ENCODE results near the gene IFNLR1.

Gene IFNLR1

DNA sequence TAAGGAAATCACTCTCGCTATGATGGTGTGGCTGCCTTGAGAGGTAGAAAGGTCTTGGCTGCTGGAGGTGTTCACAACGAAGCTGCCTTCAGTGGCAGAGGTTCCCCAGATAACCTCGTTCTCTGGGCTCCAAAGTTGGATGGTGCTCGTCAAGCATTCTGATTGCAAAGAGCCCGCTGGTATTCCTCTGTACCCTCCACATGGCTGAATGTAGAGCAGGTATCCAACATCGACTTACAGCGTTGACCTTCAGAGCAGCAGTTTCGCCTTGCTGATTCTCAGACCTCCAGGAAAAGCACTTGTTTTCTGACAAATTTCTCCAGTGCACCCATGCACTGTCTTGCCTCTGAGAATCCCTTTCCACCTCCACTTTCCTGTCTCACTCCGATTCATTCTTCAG, 39.9 kb downstream of the IFNLR1 start:
- DNase-seq = no peak

DNA sequence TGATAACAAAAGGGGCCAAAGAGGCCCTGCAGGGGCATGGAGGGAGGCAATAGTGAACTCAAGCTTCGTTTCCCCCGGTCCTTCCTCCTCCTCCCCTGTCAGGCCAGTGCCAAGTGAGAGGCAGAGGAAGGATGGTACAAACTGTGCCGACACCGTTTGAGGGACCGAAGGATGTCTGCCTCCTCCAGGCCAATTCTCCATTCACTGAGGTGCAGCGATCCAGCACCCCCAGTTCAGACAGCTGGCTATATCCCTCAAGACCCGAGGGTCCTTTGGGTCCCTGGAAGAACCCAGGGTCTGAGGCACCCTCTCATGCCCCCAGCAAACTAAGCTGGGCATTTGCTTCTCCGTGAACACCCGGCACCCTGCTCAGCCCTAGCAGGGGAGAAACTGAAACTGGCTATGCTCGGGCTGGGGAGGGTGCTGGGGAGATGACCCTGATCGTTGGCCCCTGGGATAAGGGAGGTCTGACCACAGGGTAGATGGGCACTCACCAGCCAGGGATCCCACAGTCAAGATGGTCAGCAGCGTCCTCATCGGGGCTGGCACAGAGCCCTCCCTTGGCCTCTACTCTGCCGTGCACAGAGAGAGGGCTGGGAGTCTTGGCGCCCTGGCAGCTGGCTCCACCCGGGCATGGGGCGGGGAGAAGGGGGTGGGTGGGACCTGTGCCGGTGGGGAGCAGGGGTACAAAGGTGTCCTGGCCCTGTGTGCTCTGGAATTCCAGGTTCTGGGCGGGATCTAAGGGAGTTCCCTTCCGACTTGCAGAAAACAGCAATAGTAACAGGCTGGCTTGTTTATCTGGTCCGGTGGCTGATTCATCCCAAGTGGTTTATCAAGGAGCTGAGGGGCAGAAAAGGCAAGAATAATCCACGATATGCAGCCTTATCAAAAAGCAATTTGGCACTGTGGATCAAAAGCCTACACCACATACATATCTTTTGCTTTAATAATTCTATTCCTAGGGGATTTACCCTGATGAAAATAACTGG, 44.2 kb downstream of the IFNLR1 start, which contains the start of gene IL22RA1:
Gene IL22RA1, minus strand, starts transcription at position 595 of the 989 bp plus-strand sequence. Its CDS starts 58 bp downstream, at position 537.
- no peak for DNase-seq

DNA sequence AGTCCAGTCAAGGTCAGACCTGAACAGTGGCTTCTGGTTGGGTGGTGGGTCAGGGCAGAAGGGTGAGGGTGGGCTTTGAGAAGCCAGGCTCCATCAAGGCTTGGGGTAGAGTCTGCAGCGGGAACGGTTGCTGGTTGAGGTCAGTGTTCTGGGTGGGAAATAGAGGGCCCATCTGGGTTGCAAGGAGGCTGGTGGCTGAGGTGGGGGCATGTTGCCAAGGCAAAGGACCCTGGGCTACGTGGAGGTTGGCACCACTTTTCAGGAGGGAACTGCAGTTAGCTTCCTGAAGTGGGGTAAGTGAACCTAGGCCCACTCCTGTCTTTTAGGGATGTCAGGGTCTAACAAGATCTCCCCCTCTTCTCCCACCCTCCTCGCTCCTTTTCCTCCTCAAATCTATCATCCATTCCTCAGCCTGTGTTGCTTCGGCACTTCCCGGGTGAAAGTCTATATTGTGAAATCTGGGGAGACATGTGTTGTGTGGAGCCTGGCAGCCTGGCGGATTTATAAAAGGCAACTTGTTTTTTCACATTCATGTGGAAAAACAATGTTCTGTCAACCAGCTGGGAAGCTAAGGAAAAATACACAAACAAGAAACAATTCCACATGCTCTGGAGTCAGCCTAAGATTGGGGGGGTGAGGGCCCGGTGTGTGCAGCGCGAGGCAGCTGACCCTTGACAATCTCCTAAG, 45.6 kb downstream of the IFNLR1 start:
- DNase-seq = no peak

DNA sequence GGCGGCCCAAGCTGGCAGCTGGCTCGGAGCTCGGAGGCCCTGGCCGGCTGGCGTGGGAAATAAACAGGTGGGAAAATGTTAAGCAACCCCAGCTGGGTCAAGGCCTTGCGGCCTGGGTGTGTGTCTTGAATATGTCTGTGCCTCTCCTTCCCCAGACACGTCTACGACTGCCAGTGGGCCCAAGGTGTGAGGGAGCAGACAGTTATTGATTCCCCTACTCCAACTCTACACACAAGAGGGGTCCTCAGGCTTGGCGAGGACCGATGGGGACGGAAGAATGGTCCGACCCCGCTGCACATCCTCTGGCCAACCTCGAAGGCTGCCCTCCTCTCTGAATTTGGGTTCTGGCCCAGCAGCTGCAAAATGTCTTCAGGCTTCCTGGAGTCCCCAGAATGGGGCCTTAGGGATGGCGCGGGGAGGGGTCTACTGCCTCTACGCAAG, 46.3 kb downstream of the IFNLR1 start:
- DNase-seq = no peak

DNA sequence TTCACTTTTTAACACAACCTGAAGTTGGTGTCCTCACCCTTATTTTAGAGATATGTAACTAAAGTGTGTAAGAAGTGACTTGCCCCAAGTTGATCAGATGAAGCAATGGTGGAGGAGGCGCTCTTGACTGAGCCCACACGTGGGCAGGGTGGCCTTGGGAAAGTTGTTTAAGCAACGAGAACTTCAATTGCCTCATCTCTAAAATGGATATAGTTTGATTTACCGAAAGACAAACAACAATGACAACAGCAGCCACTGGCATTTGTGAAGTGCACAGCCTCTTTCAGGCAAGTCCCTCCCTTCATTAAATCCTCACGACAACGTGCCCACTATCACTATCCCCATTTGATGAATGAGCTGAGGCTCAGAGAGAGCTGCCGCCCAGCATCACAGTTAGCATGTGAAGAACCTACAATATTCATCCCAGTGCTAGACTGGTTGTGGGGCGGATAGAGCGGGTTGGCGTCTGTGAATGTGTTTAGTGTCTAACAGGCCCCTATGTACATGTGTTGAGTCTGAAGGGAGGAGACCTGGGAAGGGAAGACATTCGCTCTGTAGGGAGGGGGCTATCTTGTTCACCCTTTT, 47.2 kb downstream of the IFNLR1 start:
- DNase-seq = no peak

DNA sequence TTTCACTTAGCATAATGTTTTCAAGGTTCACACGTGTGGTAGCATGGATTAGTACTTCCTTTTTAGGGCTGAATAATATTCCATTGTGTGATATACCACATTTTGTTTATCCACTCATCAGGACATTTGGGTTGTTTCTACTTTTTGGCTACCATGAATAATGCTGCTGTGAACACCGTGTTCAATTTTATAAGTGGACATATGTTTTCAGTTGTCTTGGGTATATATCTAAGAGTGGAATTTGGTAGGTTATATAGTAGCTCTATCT, 47.9 kb downstream of the IFNLR1 start:
- DNase-seq = no peak

DNA sequence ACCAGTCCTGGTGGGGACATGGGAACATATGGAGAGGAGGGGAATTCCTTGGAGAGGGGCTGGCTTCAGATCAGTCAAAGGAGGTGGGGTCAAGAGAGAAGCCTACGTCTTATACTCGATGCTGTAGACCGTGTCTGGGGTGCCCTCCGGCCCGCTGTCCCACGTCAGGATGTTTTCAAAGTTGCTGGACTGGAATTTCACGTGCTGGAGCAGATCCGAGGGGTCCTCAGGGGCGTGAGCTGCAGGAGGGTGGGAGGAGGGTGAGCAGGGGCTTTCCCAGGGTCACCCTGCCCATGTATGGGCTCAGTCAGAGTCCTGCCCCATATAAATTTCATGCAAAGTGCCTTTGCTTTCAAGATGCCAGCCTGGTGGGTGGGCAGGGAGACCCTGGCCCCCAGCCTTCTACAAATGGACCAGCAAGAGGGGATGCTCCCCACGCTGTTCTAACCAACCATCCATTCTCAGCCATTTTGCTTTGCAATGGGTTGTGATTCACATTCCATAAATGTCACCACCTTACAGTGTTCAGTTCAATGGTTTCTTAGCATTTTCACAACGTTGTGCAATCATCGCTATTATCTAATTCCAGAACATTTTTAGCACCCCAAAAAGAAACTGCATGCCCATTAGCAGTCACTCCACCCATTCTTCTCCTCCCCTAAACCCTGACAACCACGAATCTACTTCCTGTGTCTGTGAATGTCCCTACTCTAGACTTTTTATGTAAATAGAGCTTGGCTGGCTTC, 48.4 kb downstream of the IFNLR1 start:
- no peak for DNase-seq

DNA sequence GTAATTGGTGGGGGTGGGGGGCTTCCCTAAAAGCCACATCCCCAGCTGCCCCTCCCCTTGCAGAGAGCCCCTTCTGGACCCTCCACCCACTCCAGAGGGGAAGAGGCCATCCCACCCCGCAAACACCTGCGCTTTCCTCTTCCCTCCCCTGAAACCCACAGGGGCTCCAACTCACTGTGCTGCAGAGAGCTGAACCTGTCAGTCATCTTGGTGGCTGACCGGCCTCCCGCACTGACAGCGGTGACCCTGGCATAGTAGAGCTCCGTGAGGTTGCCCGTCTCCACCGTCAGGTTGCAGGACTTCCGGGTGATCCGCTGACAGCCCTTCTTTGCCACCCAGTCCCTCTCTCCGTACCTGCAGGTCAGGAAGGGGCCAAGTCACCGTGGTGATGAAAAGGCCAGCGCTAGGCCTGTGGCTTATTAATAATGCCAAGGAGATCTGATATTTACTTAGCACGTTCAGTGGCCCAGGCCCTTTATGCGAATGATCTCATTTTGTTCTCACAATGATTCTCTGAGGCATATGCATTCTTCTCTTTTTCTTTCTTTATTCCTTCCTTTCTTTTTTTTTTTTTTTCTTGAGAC, 50.0 kb downstream of the IFNLR1 start:
- no peak for DNase-seq

DNA sequence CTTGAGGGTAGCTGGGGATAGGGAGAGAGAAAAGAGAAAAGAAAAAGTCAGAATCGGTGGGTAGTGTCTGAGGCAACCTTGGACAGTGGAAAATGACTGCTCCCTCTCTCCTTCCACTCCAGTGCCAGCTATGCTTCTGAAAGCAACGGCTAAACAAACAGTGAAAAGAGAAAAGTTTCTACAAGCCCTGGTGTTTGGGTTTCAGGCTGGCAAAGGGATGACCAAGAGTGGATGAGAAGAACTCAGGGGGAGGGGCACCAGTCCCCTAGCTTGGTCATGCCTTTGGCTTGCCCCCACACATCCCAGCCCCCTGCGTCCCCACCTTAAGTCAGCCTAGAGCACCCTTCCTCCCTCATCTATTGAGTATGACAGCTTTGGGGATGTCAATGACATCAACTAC, 52.7 kb downstream of the IFNLR1 start:
- no peak for DNase-seq

DNA sequence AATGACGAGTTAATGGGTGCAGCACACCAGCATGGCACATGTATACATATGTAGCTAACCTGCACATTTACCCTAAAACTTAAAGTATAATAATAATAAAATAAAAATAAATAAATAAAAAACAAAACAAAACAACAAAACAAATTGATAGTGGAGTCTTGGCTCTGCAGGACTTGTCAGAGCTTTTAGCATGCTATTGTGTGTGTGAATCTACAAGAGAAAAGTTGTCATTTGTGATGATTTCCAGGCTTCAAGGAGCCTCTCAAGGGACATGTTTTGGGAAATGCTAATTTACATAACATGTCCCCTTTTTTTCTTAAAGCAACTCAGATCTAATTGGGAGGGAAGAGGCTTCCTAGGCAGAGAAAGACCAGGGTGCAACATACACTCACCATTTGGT, 53.3 kb downstream of the IFNLR1 start:
- no peak for DNase-seq

DNA sequence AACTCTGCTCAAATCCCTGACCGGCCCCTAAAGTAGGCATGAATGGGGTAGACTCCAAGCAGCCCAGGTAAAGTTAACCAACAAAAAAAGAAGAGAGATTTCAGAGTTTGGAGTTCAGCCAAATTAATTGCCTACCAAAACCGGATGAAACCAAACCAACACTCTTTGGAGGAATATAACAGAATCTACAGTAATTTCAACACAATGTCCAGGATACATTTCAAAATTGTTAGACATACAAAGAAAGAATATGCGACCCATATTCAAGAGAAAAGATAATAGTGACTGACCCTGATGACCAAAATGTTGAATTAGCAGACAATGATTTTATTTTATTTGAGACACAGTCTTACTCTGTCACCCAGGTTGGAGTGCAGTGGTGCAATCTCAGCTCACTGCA, 56.7 kb downstream of the IFNLR1 start:
- no peak for DNase-seq

DNA sequence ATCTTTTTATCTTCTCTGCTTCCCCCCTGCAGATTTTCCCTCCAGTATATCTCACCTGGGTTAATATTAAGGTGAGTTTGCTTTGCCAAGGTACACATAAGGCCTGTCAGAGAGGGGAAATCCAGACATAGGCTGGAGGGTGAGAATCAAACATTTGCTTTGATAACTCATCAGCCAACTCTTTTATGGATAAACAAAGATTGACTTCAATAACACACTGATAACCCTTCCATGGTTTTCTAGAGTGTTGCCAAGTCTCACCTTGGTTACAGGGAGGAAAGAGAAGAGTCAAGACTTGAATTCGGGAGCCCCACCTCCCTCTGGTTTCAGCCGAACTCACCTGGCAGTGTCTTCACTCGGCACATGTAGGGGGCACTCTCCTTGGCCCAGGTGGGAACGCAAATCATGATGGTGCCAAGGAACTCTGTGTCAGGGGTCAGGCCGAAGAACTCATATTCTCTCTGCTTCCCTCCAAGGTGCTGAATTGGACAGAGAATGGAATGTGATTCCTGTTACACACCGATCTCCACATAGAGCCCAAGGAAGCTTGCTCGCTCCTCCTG, 59.2 kb downstream of the IFNLR1 start:
- DNase-seq = no peak

DNA sequence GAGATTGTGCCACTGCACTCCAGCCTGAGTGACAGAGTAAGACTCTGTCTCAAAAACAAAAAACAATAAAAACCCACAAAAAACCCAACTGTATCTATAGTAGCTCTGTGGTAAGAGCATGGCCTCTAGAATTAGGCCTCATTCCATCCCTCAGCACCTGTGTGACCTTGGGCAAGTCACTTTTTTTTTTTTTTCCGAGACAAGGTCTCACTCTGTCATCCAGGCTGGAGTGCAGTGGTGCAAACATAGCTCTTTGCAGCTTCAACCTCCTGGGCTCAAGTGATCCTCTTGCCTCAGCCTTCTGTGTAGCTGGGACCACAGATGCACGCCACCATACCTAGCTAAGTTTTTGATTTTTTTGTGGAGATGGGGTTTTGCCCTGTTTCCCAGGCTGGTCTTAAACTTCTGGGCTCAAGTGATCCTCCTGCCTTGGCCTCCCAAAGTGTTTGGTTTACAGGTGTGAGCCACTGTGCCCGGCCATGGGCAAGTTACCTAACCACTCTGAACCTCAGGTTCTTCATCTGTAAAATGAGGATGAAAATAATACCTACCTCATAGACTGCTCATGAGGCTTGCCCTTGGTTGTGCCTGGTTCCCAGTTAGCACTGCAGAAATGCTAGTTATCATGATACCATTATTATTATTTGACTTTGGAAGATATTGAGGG, 59.8 kb downstream of the IFNLR1 start:
- DNase-seq = no peak

DNA sequence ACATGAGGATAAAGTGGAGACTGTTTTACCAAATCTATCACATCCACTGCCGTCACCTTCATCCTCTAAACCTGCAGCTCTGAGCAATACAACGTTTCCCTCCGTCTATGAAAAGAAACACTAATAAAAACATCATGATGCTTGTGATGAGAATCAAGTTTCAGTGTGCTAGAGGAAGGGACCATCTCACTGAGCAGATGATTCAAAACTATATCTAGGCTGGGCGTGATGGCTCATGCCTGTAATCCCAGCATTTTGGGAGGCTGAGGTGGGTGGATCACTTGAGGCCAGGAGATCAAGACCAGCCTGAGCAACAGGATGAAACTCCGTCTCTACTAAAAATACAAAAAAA, 60.4 kb downstream of the IFNLR1 start:
- no peak for DNase-seq

DNA sequence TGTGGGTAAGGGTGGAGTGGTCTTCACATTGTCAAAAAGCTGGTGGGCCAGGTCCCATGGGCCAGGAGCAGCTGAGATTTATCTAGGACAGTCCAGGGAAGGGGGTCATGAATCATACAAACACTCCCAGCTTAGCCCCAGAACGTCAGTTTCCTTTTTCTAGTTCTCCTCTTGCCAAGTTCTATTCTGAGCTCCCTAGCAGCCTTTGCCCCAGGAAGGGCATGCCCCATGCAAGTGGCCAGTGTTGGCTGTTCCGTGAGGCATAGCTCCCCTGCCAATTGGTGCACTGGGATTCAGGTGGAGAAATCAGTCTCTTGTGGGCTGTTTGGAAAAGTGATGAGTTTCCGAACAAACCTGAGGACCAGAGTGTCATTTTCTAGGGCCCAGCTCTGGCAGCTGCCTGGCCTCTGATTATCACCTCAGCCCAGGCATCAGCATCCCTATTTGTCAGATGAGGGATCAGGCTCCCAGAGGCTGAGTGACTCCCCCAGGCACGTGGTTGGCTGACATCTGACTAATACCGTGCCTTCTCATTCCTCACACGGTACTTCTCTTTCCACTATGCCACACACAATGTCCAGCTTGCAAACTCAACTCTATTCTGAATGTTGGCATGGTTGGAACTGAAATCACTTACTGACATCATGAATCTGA, 60.9 kb downstream of the IFNLR1 start:
- DNase-seq = no peak

DNA sequence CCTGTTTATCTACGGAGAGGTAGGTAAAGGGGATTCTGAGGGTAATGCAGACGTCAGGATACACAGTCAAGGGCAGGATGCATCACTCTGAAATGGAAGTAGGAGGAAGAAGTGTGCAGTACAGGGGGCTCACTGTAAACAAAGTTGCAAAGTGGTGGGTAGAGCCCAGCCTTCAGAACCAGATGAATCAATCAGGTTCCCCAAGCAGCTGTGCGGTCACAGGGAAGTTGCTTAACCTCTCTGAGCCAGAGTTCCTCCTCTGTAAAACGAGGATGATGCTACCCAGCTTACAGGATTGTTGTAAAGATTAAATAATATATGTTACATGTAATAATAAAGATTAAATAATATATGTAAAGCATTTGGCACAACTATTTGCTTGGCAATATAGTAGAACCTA, 61.6 kb downstream of the IFNLR1 start:
- no peak for DNase-seq

DNA sequence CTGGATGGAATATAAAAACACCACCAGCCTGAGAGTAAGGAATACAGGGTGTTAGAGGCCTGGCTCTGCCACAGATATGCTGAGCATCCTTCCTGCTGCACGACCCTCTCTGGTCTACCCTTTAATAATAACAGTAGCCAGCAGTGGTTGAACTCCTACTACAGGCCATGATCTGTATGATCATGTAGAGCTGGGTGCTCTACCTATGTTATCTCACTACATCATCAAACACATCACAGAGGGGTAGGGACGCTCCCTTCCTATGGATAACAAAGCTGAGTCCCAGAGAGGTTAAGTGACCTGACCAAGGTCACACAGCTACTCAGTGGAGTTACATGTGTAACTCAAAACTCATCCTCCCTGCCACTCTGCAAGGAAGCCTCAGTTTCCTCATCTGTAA, 62.1 kb downstream of the IFNLR1 start:
- DNase-seq = no peak

DNA sequence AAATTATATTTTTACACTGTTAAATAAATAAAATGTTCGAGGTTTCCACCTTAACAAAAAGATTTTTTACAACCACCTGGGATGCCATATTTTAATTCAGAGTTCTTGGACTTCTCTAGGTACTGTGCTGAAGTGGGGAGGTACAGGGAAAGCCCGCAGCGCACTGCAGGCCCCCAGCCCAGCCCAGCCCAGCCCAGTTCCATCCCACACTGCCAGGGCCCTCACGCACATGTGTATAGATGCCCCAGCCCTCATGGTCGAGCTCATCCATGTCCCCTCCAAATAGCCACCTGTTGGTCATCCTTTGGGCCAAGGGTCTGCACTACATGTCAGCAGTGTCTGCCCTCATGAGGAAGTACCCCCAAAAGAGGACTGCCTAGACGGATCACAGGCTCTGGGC, 63.5 kb downstream of the IFNLR1 start:
- DNase-seq = no peak

DNA sequence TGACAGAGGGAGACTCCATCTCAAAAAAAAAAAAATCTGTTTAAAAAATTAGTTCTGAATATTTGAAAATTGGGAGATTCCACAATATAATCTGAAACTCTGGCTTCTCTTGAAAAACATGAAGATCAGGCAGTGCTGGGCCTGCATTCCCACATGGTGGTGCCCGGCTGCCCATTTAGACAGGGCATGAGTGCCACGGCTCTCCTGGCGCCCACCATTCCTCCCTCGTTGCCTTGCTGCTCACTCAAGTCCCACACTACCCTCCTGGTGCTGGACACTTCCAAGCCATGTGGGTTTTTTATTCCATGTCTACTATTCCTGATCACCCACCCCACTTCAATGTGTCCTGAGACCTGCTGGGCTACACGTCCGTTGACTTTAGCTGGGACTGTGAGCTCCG, 64.3 kb downstream of the IFNLR1 start:
- no peak for DNase-seq

DNA sequence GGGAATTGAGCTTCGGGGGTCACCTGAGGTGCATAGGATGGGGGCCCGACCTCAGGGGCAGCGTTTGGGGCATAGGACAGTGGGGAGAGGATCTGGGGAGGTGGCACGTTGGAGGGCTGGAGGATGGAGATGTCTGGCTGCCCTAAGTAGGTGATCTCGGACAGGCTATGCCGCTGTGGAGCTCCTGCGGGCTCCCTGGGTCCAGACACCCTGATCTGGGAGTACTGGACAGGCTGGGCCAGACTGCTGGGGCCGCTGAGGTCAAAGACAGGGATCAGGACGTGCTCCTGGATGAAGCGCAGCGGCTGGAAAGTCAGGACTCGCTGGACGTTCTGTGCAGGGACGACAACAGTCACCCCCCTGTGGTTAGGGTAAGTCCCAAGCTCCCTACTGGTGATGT, 65.7 kb downstream of the IFNLR1 start:
- no peak for DNase-seq

DNA sequence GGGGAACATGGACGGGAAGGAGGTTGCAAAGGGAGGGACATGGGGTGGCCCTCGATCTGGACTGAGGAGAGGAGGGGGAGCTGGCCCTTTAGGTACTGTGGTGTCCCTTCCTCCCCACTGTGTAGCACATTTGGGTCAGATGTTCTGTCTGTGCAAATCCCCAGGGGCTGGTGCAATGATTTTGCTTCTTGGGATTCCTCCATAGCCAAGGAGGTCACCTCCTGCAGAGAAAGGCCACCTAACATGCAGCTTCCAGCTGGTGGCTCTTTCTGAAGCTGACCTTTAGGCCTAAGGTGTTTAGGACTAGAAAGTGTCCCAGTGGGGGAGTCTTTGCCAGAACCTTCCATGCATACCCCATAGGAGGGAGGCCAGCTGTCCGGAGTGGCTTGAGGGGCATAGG, 66.1 kb downstream of the IFNLR1 start:
- no peak for DNase-seq
